ENCODE data around the gene CLEC9A.
A peak's percentile ranks its signal among the peaks of the same experiment; 100 is the strongest.

The CLEC9A gene

GRCh38 chr12:10101042-10101579 lies 70.6 kb downstream of the CLEC9A start:
- peak overlapping the region; percentile 42 for H3K27ac ChIP-seq (ENCODE audit: low read depth, low read length)
- peaks cover 11% of the 10 kb centered on the region for H3K79me1 ChIP-seq (ENCODE audit: low read length)
- H3K27me3 ChIP-seq (ENCODE audit: insufficient read depth, low read length): no peaks in the 10 kb centered on the region
- peak overlapping the region; percentile 3 for H2BK5ac ChIP-seq (ENCODE audit: low read depth, low read length, poor library complexity)
- no peak overlapping the region for H2AK5ac ChIP-seq (ENCODE audit: low read length)
- peaks cover 2% of the 10 kb centered on the region for H3K79me2 ChIP-seq (ENCODE audit: control insufficient read depth, insufficient read depth, low read length, poor library complexity)
- H3K18ac ChIP-seq (ENCODE audit: low read length): peak overlapping the region; percentile 52
- H3K9me3 ChIP-seq (ENCODE audit: insufficient read depth, low read depth, low read length): no peaks in the 10 kb centered on the region
- peak overlapping the region; percentile 44 for H2BK120ac ChIP-seq (ENCODE audit: insufficient read depth, low read length, poor library complexity)
- peak overlapping the region; percentile 45 for H3K14ac ChIP-seq (ENCODE audit: low read length)
- H2BK12ac ChIP-seq (ENCODE audit: low read length): peak overlapping the region; percentile 30
- peak overlapping the region; percentile 66 for H4K8ac ChIP-seq (ENCODE audit: low read depth, low read length)
- H3K4me2 ChIP-seq (ENCODE audit: low read length): peak overlapping the region; percentile 36
- DNase-seq: peak; percentile 94 to 98
- no peak overlapping the region for H3K9ac ChIP-seq (ENCODE audit: low read length)
- H3K36me3 ChIP-seq (ENCODE audit: control insufficient read depth in 1 of 2, insufficient read depth in 2 of 2, low read length in 2 of 2): peaks cover 0 to 2% of the 10 kb centered on the region in 2 experiments
- H2AFZ ChIP-seq (ENCODE audit: insufficient read depth, low read length, poor library complexity): peak overlapping the region; percentile 54
- H4K12ac ChIP-seq (ENCODE audit: low read depth, low read length): no peak overlapping the region
- no peak overlapping the region for H3K4me3 ChIP-seq (ENCODE audit: low read depth, low read length)
- H4K91ac ChIP-seq (ENCODE audit: low read depth, low read length): peak overlapping the region; percentile 76
- H3K4me1 ChIP-seq (ENCODE audit: control insufficient read depth in 1 of 2, insufficient read depth in 2 of 2, low read length in 2 of 2): peaks cover 19 to 21% of the 10 kb centered on the region in 2 experiments
- H3K23ac ChIP-seq (ENCODE audit: low read length): no peak overlapping the region
- H3K4ac ChIP-seq (ENCODE audit: low read depth, low read length): no peak overlapping the region
- no CpG with 5 or more reads among the region's 5 CpGs for WGBS (ENCODE audit: extremely low coverage, insufficient coverage, insufficient read length)

- no CpG with 5 or more reads among the region's 1 CpG for WGBS (ENCODE audit: extremely low coverage, insufficient coverage, insufficient read length)
- Histone ChIP-seq H3K4ac (ENCODE audit: low read depth, low read length) (no peak overlapping the region), H4K91ac (ENCODE audit: low read depth, low read length) (peak overlapping the region; percentile 60), H3K14ac (ENCODE audit: low read length) (peak overlapping the region; percentile 45), H3K4me2 (ENCODE audit: low read length) (peak overlapping the region; percentile 26), H3K9me3 (ENCODE audit: insufficient read depth, low read depth, low read length) (no peaks in the 10 kb centered on the region), H2BK5ac (ENCODE audit: low read depth, low read length, poor library complexity) (peak overlapping the region; percentile 11), H2AK5ac (ENCODE audit: low read length) (no peak overlapping the region), H3K18ac (ENCODE audit: low read length) (peak overlapping the region; percentile 38), H3K27ac (ENCODE audit: low read depth, low read length) (peak overlapping the region; percentile 45), H2BK12ac (ENCODE audit: low read length) (no peak overlapping the region), H3K27me3 (ENCODE audit: insufficient read depth, low read length) (no peaks in the 10 kb centered on the region), H4K12ac (ENCODE audit: low read depth, low read length) (no peak overlapping the region), H3K36me3 (ENCODE audit: control insufficient read depth in 1 of 2, insufficient read depth in 2 of 2, low read length in 2 of 2) (peaks cover 0 to 2% of the 10 kb centered on the region in 2 experiments), H3K23ac (ENCODE audit: low read length) (no peak overlapping the region), H3K4me1 (ENCODE audit: control insufficient read depth in 1 of 2, insufficient read depth in 2 of 2, low read length in 2 of 2) (peaks cover 19 to 21% of the 10 kb centered on the region in 2 experiments), H3K9ac (ENCODE audit: low read length) (no peak overlapping the region), H4K8ac (ENCODE audit: low read depth, low read length) (peak overlapping the region; percentile 10), H2AFZ (ENCODE audit: insufficient read depth, low read length, poor library complexity) (no peak overlapping the region), H3K4me3 (ENCODE audit: low read depth, low read length) (no peak overlapping the region), H3K79me1 (ENCODE audit: low read length) (peaks cover 11% of the 10 kb centered on the region), H3K79me2 (ENCODE audit: control insufficient read depth, insufficient read depth, low read length, poor library complexity) (peaks cover 2% of the 10 kb centered on the region), H2BK120ac (ENCODE audit: insufficient read depth, low read length, poor library complexity) (peak overlapping the region; percentile 1)
- peak; percentile 94 for DNase-seq
These were observed 71.3 kb downstream of the CLEC9A start for GRCh38 chr12:10101648-10102220.

DNA sequence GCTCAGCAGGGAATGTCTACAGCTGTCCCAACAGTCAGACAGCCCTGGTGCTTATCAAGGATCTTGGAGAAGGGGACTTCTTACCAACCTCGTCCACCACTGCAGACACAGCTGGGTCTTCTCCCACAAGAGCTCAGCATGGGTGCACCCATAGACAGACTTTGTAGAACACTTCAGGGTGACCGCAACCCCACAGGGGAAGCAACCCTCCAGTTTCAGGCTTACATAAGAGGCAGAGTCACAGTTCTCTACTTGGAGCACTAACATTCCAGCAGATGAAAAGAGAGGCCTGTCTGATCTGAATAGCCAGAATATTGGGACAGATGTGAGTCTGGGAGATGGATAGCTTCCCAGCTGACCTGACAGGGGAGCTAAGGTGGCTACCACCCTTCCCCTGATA lies 71.8 kb downstream of the CLEC9A start:
- peaks cover 11% of the 10 kb centered on the region for H3K79me1 ChIP-seq (ENCODE audit: low read length)
- H2BK12ac ChIP-seq (ENCODE audit: low read length): no peak overlapping the region
- WGBS (ENCODE audit: extremely low coverage, insufficient coverage, insufficient read length): no CpG with 5 or more reads among the region's 2 CpGs
- no peak overlapping the region for H2AK5ac ChIP-seq (ENCODE audit: low read length)
- peaks cover 2% of the 10 kb centered on the region for H3K79me2 ChIP-seq (ENCODE audit: control insufficient read depth, insufficient read depth, low read length, poor library complexity)
- no peak overlapping the region for H3K4ac ChIP-seq (ENCODE audit: low read depth, low read length)
- no peak overlapping the region for H3K4me2 ChIP-seq (ENCODE audit: low read length)
- H3K14ac ChIP-seq (ENCODE audit: low read length): peak overlapping the region; percentile 18
- H4K8ac ChIP-seq (ENCODE audit: low read depth, low read length): peak overlapping the region; percentile 26
- H3K27me3 ChIP-seq (ENCODE audit: insufficient read depth, low read length): no peaks in the 10 kb centered on the region
- H3K9me3 ChIP-seq (ENCODE audit: insufficient read depth, low read depth, low read length): no peaks in the 10 kb centered on the region
- peak overlapping the region; percentile 60 for H4K91ac ChIP-seq (ENCODE audit: low read depth, low read length)
- no peak overlapping the region for H3K9ac ChIP-seq (ENCODE audit: low read length)
- H2BK5ac ChIP-seq (ENCODE audit: low read depth, low read length, poor library complexity): peak overlapping the region; percentile 11
- no peak overlapping the region for H3K23ac ChIP-seq (ENCODE audit: low read length)
- peaks cover 0 to 2% of the 10 kb centered on the region in 2 experiments for H3K36me3 ChIP-seq (ENCODE audit: control insufficient read depth in 1 of 2, insufficient read depth in 2 of 2, low read length in 2 of 2)
- peak overlapping the region; percentile 29 for H2BK120ac ChIP-seq (ENCODE audit: insufficient read depth, low read length, poor library complexity)
- no peak overlapping the region for H3K18ac ChIP-seq (ENCODE audit: low read length)
- no peak overlapping the region for H2AFZ ChIP-seq (ENCODE audit: insufficient read depth, low read length, poor library complexity)
- DNase-seq: peak; percentile 31 to 70
- H3K4me3 ChIP-seq (ENCODE audit: low read depth, low read length): no peak overlapping the region
- H3K4me1 ChIP-seq (ENCODE audit: control insufficient read depth in 1 of 2, insufficient read depth in 2 of 2, low read length in 2 of 2): peaks cover 19 to 21% of the 10 kb centered on the region in 2 experiments
- H4K12ac ChIP-seq (ENCODE audit: low read depth, low read length): no peak overlapping the region
- peak overlapping the region; percentile 51 for H3K27ac ChIP-seq (ENCODE audit: low read depth, low read length)

DNA sequence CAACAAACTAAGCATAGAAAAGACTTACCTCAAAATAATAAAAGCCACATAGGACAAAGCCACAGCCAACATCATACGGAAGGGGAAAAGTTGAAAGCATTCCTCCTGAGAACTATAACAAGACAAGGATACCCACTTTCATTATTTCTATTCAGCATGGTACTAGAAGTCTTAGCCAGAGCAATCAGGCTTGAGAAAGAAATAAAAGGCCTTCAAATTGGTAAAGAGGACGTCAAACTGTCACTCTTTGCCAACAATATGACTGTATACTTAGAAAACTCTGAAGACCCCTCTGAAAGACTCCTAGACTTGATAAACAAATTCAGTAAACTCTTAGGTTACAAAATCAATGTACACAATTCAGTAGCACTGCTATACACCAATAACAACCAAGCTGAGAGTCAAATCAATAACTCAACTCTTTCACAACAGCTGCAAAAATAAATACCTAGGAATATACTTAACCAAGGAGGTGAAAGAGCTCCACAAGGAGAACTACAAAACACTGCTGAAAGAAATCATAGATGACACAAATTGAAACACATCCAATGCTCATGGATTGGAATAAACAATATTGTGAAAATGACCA lies 79.9 kb downstream of the CLEC9A start:
- Histone ChIP-seq H3K4me3 (ENCODE audit: low read depth, low read length) (no peak overlapping the region), H3K79me2 (ENCODE audit: control insufficient read depth, insufficient read depth, low read length, poor library complexity) (no peaks in the 10 kb centered on the region), H3K79me1 (ENCODE audit: low read length) (no peaks in the 10 kb centered on the region), H3K27me3 (ENCODE audit: insufficient read depth, low read length) (no peaks in the 10 kb centered on the region), H3K18ac (ENCODE audit: low read length) (no peak overlapping the region), H3K9ac (ENCODE audit: low read length) (no peak overlapping the region), H3K23ac (ENCODE audit: low read length) (no peak overlapping the region), H3K27ac (ENCODE audit: low read depth, low read length) (no peak overlapping the region), H3K36me3 (ENCODE audit: control insufficient read depth in 1 of 2, insufficient read depth in 2 of 2, low read length in 2 of 2) (no peaks in the 10 kb centered on the region), H2BK120ac (ENCODE audit: insufficient read depth, low read length, poor library complexity) (no peak overlapping the region), H3K4ac (ENCODE audit: low read depth, low read length) (no peak overlapping the region), H3K14ac (ENCODE audit: low read length) (no peak overlapping the region), H2AK5ac (ENCODE audit: low read length) (no peak overlapping the region), H2BK5ac (ENCODE audit: low read depth, low read length, poor library complexity) (no peak overlapping the region), H3K4me1 (ENCODE audit: control insufficient read depth in 1 of 2, insufficient read depth in 2 of 2, low read length in 2 of 2) (peaks cover 2 to 4% of the 10 kb centered on the region in 2 experiments), H3K4me2 (ENCODE audit: low read length) (no peak overlapping the region), H4K8ac (ENCODE audit: low read depth, low read length) (no peak overlapping the region), H3K9me3 (ENCODE audit: insufficient read depth, low read depth, low read length) (peaks cover 3% of the 10 kb centered on the region), H2AFZ (ENCODE audit: insufficient read depth, low read length, poor library complexity) (no peak overlapping the region), H2BK12ac (ENCODE audit: low read length) (no peak overlapping the region), H4K91ac (ENCODE audit: low read depth, low read length) (no peak overlapping the region), H4K12ac (ENCODE audit: low read depth, low read length) (no peak overlapping the region)
- no peak for DNase-seq
- WGBS (ENCODE audit: extremely low coverage, insufficient coverage, insufficient read length): no CpG with 5 or more reads among the region's 2 CpGs

All from trophoblast cell (in vitro differentiated cells and primary cell).